Epithelial cell of esophagus (primary cell): ENCODE data around the gene HCRT.

Source experiments
- DNase-seq: peaks from one replicate; pipeline ENCODE4 v3.0.0; 2010; ENCODE audit warnings: low read depth
- H3K4me3 ChIP-seq: 2 replicates; pipeline ENCODE4 v1.5.1; 2011; ENCODE audit warnings: mild to moderate bottlenecking, low read length, control low read depth
- TF ChIP-seq, protein P1 (sequence below): IDR thresholded peaks from 2 replicates; pipeline ENCODE4 v1.5.1; 2011; ENCODE audit warnings: low read depth, mild to moderate bottlenecking, low read length, control low read depth, inconsistent platforms; ENCODE audit not compliant: insufficient read depth; ENCODE audit errors: missing control alignments

Gene HCRT

GRCh38 chr17:42138749-42139492, 46.3 kb downstream of the HCRT start:
- TF ChIP-seq, protein P1, sequence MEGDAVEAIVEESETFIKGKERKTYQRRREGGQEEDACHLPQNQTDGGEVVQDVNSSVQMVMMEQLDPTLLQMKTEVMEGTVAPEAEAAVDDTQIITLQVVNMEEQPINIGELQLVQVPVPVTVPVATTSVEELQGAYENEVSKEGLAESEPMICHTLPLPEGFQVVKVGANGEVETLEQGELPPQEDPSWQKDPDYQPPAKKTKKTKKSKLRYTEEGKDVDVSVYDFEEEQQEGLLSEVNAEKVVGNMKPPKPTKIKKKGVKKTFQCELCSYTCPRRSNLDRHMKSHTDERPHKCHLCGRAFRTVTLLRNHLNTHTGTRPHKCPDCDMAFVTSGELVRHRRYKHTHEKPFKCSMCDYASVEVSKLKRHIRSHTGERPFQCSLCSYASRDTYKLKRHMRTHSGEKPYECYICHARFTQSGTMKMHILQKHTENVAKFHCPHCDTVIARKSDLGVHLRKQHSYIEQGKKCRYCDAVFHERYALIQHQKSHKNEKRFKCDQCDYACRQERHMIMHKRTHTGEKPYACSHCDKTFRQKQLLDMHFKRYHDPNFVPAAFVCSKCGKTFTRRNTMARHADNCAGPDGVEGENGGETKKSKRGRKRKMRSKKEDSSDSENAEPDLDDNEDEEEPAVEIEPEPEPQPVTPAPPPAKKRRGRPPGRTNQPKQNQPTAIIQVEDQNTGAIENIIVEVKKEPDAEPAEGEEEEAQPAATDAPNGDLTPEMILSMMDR = no peak
- no peak for DNase-seq
- H3K4me3 ChIP-seq = no peak overlapping the region

DNA sequence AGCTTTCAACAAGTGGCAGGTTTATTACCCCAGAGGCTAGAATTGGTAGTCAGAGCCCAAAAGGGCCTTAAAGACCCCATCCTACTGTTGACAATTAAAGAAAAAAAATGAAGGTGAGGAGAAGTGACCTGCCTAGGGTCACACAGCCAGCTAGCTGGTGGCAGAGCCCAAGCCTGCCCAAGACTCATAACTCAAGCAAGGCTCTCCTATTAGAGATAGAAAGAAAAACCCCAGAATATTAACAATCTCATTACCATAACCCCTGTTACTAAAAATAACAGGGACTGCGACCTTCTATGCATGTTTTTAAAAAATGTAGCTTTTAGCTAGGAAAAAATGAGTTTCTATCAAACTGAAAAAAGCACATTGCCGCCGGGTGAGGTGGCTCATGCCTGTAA, 48.6 kb downstream of the HCRT start:
- DNase-seq = no peak
- H3K4me3 ChIP-seq = no peak overlapping the region

GRCh38 chr17:42135664-42136653, 49.3 kb downstream of the HCRT start:
- TF ChIP-seq, protein P1 = no peak
- H3K4me3 ChIP-seq = no peak overlapping the region
- peak; percentile 84 for DNase-seq

More for the DNA sequence above, 48.6 kb downstream of the HCRT start:
- TF ChIP-seq, protein P1 = no peak

GRCh38 chr17:42135151-42135550, 50.1 kb downstream of the HCRT start:
- TF ChIP-seq, protein P1 = no peak
- no peak overlapping the region for H3K4me3 ChIP-seq

More at GRCh38 chr17:42135151-42135550, 50.1 kb downstream of the HCRT start:
- no peak for DNase-seq
